Rectal smooth muscle tissue (tissue), 1 donor: Measurements from ENCODE around the gene LRRC42.
"Not testable (repeated sequence)": the region's sequence is repeated elsewhere in the genome, so short reads cannot be mapped to it uniquely, and the experiment has no call there.

Experiments
- H3K27ac ChIP-seq: one replicate; pipeline ENCODE4 v1.7.0; 2013; ENCODE audit warnings: low read depth, low read length, inconsistent platforms
- H3K27me3 ChIP-seq: one replicate; pipeline ENCODE4 v1.7.0; 2013; ENCODE audit warnings: low read length; ENCODE audit not compliant: control insufficient read depth, insufficient read depth
- H3K36me3 ChIP-seq: one replicate; pipeline ENCODE4 v1.7.0; 2013; ENCODE audit warnings: low read length; ENCODE audit not compliant: control insufficient read depth, insufficient read depth
- H3K4me1 ChIP-seq: one replicate; pipeline ENCODE4 v1.7.0; 2013; ENCODE audit warnings: low read length; ENCODE audit not compliant: control insufficient read depth, insufficient read depth
- H3K4me3 ChIP-seq: one replicate; pipeline ENCODE4 v1.7.0; 2013; ENCODE audit warnings: low read length
- H3K9ac ChIP-seq: one replicate; pipeline ENCODE4 v1.7.0; 2013; ENCODE audit warnings: low read length

Gene LRRC42

DNA sequence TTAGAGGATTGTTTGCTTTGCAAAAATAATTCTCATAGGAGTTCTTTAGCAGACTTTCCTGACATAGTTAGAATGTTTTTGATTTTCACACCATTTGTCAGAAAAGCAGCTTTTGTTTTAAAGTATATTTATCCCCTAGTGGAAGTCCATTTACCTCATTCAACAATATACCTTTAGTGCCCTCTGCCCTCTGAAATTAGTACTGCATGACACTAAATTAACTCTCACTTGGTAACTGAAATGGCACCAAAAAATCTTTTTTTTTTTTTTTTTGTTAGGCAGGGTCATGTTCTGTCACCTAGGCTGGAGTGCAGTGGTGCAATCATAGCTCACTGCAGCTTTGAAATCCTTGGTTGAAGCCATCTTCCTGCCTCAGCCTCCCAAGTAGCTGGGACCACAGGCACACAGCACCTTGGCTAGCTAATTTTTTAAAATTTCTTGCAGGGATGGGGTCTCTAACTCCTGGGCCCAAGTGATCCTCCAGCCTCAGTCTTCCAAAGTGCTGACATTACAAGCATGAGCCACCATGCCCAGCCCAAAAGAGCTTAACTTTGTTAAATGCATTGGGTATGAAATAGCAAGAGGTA is 13.6 kb downstream of the LRRC42 start:
- peaks cover 6% of the 10 kb centered on the region for H3K4me1 ChIP-seq
- no peak overlapping the region for H3K27ac ChIP-seq
- H3K36me3 ChIP-seq, result peaks cover 19% of the 10 kb centered on the region
- no peak overlapping the region for H3K4me3 ChIP-seq
- H3K27me3 ChIP-seq, result no peaks in the 10 kb centered on the region
- H3K9ac ChIP-seq, result no peak overlapping the region

DNA sequence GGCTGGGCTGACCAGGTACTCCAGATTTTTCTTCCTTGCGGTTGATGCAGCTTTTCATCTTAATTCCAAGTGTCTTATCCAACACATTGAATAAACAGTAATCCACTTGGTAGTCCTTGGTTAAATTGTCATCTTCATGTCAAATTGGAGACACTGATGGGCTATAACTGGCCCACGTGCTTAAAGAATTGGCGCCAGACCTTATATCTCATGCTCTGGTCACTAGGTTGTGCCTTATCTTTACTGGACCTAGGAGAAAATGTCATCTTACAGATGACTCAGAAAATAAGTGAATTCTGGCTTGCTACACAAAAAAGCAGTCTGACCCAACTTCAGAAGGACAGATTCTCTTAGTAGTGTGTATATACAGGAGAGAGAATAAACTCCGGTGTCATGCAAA is 16.2 kb downstream of the LRRC42 start:
- Histone ChIP-seq H3K4me3 (no peak overlapping the region), H3K36me3 (peaks cover 20% of the 10 kb centered on the region), H3K4me1 (no peaks in the 10 kb centered on the region), H3K9ac (no peak overlapping the region), H3K27me3 (no peaks in the 10 kb centered on the region), H3K27ac (no peak overlapping the region)

DNA sequence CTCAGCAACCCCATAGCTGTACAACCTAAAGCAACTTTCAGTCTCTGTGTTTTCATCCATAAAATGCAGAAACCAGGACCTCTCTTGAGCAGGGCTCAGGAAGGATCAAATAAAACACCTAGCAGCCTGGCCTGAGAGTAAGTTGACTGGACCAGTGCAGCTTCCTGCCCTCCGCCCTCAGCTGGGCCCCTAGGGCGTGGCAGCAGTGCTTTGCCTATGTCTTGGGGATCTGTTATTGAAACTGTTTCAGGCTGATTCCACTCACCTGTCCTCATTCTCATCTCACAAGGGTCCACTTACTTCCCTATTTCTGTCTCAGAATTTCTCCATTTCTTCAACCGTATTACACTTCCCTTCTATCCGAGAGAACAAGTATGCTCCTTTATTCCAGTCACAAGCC is 17.3 kb downstream of the LRRC42 start:
- H3K9ac ChIP-seq, result no peak overlapping the region
- H3K36me3 ChIP-seq, result peaks cover 23% of the 10 kb centered on the region
- H3K27me3 ChIP-seq, result no peaks in the 10 kb centered on the region
- no peak overlapping the region for H3K4me3 ChIP-seq
- no peak overlapping the region for H3K27ac ChIP-seq
- H3K4me1 ChIP-seq, result no peaks in the 10 kb centered on the region

DNA sequence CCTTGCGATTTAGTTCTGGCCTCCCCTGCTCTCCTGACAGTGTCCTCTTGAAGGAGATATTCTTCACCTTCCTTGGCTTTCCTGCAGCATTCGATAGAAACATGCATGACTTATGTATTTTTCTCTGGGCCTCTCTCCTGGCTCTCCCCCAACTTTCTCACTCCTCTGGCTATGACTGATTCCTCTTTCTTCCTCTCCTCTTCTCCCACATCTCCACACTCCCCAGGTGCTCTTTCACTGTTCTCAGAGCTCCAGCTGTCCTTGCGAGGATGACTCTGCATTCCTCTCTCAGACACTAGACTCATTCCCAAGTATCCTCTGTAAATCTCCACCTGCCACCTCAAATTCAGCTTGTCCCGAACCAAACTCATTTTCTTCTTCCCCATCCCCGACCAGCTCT is 18.0 kb downstream of the LRRC42 start:
- peaks cover 23% of the 10 kb centered on the region for H3K36me3 ChIP-seq
- H3K4me3 ChIP-seq, result no peak overlapping the region
- no peak overlapping the region for H3K27ac ChIP-seq
- H3K9ac ChIP-seq, result no peak overlapping the region
- no peaks in the 10 kb centered on the region for H3K27me3 ChIP-seq
- no peaks in the 10 kb centered on the region for H3K4me1 ChIP-seq

DNA sequence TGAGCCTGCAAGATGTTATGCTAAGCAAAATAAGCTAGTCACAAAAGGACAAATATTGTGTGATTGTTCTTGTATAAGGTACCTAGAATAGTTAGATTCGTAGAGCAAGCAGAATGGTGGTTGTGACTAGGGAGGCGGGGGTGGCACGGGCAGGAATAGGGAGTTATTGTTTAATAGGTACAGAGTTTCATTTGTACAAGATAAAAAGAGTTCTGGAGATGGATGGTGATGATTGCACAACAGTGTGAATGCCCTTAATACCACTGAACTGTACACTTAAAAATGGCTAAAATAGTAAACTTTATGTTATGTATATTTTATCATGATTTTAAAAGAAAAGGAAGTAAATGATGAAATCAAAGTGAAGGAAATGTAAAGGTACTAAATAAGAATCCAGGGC is 20.6 kb downstream of the LRRC42 start:
- no peaks in the 10 kb centered on the region for H3K27me3 ChIP-seq
- peaks cover 17% of the 10 kb centered on the region for H3K36me3 ChIP-seq
- no peaks in the 10 kb centered on the region for H3K4me1 ChIP-seq
- H3K27ac ChIP-seq, result no peak overlapping the region
- H3K4me3 ChIP-seq, result no peak overlapping the region
- no peak overlapping the region for H3K9ac ChIP-seq

DNA sequence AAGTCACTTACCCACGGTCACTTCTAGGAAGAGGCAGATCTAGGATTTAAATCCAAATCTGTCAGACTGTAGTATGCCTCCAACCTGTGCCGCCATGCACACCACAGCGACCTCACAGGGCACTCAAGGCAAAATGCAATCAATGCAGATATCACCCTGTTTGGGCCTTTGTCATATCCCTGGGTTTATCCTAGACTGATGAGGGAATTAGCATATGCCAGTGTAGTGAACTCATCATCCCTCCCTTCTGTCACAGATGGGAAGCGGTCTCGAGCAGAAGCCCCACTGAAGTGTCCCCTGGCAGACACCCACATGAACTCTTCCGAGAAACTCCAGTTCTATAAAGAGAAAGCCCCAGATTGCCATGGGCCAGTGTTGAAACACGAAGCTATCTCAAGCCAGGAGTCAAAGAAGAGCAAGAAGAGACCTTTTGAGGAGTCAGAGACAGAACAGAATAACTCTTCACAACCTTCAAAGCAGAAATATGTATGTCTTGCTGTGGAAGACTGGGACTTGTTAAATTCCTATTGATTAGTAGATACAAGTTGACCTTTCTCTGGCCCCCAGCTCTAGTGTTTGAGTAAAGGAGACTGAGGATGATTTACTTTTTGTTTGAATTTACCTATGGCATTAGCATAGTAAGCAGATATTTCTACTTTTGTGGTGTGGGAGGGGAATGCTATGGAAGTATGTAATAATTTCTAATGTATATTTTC is 21.4 kb downstream of the LRRC42 start:
- H3K9ac ChIP-seq, result no peak overlapping the region
- H3K4me1 ChIP-seq, result no peaks in the 10 kb centered on the region
- H3K27ac ChIP-seq, result no peak overlapping the region
- H3K4me3 ChIP-seq, result no peak overlapping the region
- H3K27me3 ChIP-seq, result no peaks in the 10 kb centered on the region
- H3K36me3 ChIP-seq, result peaks cover 17% of the 10 kb centered on the region

DNA sequence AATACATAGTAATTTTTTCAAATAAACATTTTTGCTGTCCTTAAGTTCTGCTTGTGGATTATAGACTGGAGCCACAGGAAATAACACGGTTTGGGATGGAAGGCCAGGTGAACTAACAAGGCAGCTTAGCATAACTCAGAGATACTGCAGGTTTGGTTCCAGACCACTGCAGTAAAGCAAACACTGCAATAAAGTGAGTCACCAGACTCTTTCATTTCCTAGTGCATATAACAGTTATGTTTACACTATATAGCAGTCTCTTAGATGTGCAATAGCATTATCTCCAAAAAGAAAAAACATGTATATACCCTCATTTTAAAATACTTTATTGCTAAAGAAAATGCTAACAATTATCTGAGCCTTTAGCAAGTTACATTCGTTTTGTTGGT is 22.0 kb downstream of the LRRC42 start:
- Histone ChIP-seq H3K4me1 (no peaks in the 10 kb centered on the region), H3K36me3 (peaks cover 14% of the 10 kb centered on the region), H3K27ac (no peak overlapping the region), H3K27me3 (no peaks in the 10 kb centered on the region), H3K4me3 (no peak overlapping the region), H3K9ac (no peak overlapping the region)

DNA sequence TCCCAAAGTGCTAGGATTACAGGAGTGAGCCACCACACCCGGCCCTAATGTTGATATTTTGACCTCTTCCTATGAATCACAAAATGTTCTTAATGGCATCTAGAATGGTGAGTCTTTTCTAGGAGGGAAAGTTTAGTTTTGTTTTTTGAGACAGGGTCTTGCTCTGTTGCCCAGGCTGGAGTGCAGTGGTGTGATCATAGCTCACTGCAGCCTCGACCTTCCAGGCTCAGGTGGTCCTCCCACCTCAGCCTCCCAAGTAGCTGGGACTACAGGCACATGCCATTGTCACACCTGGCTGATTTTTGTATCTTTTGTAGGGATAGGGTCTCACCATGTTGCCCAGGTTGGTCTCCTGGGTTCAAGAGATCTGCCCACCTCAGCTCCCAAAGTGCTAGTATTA is 23.2 kb downstream of the LRRC42 start:
- not testable (repeated sequence) for H3K4me1 ChIP-seq, H3K27ac ChIP-seq, H3K4me3 ChIP-seq, H3K27me3 ChIP-seq, H3K9ac ChIP-seq, H3K36me3 ChIP-seq

DNA sequence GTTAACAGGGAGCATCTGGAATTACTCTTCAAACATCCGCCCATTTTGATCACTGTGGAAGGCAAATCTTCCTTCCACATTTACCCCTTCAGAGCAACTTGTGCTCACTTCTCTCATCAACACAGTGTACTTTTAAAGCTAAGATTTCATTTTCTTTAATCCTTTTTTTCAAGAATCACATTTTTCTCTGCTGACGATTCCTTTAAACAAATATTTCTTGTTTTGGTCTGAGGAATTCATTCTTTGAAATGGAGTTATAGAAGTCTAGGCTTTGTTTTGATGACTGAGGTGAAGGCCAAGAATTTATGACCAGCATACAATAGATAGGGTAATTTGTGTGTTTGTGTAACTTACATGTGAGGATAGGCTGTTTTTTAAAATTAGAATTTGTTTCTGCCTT is 25.6 kb downstream of the LRRC42 start:
- Histone ChIP-seq H3K27me3 (no peaks in the 10 kb centered on the region), H3K4me3 (no peak overlapping the region), H3K27ac (no peak overlapping the region), H3K36me3 (peaks cover 4% of the 10 kb centered on the region), H3K4me1 (no peaks in the 10 kb centered on the region), H3K9ac (no peak overlapping the region)

DNA sequence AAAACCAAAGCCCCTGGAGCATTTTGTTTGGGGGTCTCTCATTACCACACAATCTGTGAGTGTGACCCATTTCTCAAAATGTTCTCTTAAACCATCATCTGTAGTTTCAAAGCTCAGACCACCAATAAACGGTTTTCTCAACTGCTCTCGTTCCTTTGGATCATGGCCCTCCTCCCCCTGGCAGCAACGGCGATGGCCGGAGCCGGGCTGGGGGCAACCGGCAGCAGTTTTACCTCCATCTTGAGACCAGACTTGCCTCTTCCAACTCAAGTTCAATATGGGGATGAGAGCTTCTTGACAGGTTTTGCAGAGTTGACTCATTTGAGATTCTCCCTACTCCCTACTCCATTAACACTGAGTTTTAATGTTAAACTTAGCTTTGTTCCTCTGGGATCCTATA is 29.7 kb downstream of the LRRC42 start:
- H3K4me1 ChIP-seq, result no peaks in the 10 kb centered on the region
- H3K9ac ChIP-seq, result no peak overlapping the region
- no peaks in the 10 kb centered on the region for H3K36me3 ChIP-seq
- no peak overlapping the region for H3K4me3 ChIP-seq
- H3K27me3 ChIP-seq, result no peaks in the 10 kb centered on the region
- H3K27ac ChIP-seq, result no peak overlapping the region

DNA sequence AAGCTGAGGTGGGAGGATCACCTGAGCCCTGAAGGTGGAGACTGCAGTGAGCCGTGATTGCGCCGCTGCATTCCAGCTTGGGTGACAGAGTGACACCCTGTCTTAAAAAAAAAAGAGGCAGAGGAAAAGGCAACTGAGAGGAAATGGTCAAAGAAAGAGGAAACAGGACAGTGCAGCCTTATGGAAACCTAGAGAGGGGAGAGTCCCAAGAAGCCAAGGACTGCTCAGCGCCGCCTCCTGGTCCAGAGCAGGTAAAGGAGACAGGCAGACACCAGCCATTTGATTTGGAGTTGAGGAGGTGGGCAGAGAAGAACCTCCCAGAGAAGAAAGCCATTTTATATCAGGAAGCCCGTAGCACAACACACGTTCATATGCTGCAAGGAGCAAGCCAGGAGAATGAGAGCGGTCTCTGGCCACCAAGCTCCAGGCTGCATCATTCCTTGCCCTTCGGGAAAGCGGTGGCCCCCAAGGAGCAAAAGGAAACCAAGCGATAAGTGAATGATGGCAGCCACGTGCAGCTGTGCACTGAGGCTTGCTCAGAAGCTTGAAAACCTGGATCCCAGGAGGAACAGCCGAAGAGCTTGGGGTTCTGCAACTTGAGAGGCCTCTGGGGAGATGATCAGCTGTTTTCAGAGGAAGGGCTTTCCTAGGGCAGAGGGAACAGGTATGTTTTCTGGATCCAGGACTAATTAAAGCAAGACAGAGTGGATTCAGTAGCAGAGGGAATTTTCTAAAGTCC is 33.7 kb downstream of the LRRC42 start:
- Histone ChIP-seq H3K36me3 (no peaks in the 10 kb centered on the region), H3K4me3 (no peak overlapping the region), H3K27me3 (no peaks in the 10 kb centered on the region), H3K9ac (no peak overlapping the region), H3K4me1 (no peaks in the 10 kb centered on the region), H3K27ac (no peak overlapping the region)

DNA sequence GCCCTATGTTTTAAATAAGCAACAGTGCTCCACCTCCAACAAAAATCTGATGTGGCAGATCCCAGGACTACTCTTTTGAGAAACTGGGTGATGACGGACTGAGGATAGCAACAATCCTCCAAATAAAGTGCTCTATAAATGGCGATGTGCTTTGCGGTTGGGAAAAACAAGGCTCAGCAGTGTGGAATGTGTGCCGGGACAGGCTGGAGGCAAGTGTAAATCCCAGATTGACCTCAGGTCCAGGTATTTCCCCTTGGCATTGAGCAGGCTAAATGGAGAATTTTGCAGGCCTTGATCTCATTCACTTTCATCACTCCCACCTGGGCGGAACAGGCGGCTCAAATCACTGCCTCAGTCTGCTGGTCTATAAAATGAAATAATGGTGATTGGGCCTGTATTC is 35.1 kb downstream of the LRRC42 start:
- Histone ChIP-seq H3K36me3 (no peaks in the 10 kb centered on the region), H3K27ac (no peak overlapping the region), H3K4me3 (no peak overlapping the region), H3K4me1 (no peaks in the 10 kb centered on the region), H3K27me3 (no peaks in the 10 kb centered on the region), H3K9ac (no peak overlapping the region)
